ENCODE results near the gene RETREG1.

GRCh38 chr5:16554110-16554509, 62.7 kb downstream of the RETREG1 start:
- TF ChIP-seq CTCF (conservative IDR thresholded peaks at IDR 0.05) (no peak), ZFX (IDR thresholded peaks at IDR 0.05) (no peak)

All from C4-2B (cell line).